Measurements from ENCODE around the gene CDCA3.
A peak's percentile ranks its signal among the peaks of the same experiment; 100 is the strongest.

Gene CDCA3

DNA sequence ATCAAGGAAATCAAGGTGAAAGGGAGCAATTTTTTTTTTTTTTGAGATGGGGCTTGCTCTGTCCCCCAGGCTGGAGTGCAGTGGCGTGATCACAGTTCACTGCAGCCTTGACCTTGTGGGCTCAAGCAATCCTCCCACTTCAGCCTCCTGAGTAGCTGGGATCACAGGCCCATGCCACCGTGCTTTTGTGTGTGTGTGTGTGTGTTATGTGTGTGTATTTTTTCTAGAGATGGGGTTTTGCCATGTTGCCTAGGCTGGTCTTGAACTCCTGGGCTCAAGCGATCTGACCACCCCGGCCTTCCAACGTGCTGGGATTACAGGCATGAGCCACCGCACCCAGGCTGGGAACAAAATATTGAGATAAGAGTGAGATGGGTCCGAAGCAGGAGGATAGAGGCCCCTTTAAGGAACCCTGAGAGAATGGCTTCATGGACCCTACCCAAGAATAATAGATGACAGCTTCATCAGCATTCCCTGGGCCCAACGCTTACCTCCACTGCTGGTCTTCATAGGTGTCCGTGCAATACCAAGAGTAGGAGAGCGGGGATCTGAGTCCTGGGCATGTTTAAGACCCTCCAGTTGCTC is 1.0 kb downstream of the CDCA3 start:
- Histone ChIP-seq H3K27ac (peak overlapping the region; percentile 92), H3K36me3 (peaks cover 65% of the 10 kb centered on the region)
- TF ChIP-seq, protein P1, sequence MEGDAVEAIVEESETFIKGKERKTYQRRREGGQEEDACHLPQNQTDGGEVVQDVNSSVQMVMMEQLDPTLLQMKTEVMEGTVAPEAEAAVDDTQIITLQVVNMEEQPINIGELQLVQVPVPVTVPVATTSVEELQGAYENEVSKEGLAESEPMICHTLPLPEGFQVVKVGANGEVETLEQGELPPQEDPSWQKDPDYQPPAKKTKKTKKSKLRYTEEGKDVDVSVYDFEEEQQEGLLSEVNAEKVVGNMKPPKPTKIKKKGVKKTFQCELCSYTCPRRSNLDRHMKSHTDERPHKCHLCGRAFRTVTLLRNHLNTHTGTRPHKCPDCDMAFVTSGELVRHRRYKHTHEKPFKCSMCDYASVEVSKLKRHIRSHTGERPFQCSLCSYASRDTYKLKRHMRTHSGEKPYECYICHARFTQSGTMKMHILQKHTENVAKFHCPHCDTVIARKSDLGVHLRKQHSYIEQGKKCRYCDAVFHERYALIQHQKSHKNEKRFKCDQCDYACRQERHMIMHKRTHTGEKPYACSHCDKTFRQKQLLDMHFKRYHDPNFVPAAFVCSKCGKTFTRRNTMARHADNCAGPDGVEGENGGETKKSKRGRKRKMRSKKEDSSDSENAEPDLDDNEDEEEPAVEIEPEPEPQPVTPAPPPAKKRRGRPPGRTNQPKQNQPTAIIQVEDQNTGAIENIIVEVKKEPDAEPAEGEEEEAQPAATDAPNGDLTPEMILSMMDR (IDR thresholded peaks at IDR 0.05; ENCODE audit: low read depth, low read length), result no peak

DNA sequence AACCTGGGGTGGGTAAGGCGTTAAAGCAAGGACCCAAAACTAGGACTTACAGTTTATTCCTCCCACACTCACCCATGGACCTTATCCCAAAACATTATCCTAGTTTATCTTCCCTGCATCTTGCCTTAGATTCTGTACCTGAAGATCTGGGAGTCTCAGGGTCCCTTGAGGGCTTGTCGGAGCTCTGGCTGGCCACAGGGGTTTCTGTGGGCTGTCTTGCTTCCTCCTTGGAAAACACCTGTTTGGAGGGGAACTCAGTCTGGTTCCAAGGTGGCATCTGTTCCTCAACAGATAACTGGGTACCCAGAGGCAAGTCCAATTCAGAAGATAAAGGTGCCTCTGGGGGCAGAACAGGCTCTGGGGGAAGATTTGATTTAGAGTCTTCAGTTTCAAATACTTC is 1.7 kb downstream of the CDCA3 start:
- TF ChIP-seq, protein P1 (IDR thresholded peaks at IDR 0.05; ENCODE audit: low read depth, low read length), result no peak
- Histone ChIP-seq H3K4me3 (ENCODE audit: low read depth, low read length) (no peak overlapping the region), H3K27ac (peak overlapping the region; percentile 92), H3K9me3 (ENCODE audit: severe bottlenecking) (no peaks in the 10 kb centered on the region), H3K36me3 (peaks cover 71% of the 10 kb centered on the region), H3K27me3 (ENCODE audit: insufficient read depth, low read depth, severe bottlenecking) (no peaks in the 10 kb centered on the region)
- DNase-seq, result no peak

More for the DNA sequence above, 1.0 kb downstream of the CDCA3 start:
- DNase-seq, result no peak
- Histone ChIP-seq H3K9me3 (ENCODE audit: severe bottlenecking) (no peaks in the 10 kb centered on the region), H3K27me3 (ENCODE audit: insufficient read depth, low read depth, severe bottlenecking) (no peaks in the 10 kb centered on the region), H3K4me3 (ENCODE audit: low read depth, low read length) (peak overlapping the region; percentile 77)

DNA sequence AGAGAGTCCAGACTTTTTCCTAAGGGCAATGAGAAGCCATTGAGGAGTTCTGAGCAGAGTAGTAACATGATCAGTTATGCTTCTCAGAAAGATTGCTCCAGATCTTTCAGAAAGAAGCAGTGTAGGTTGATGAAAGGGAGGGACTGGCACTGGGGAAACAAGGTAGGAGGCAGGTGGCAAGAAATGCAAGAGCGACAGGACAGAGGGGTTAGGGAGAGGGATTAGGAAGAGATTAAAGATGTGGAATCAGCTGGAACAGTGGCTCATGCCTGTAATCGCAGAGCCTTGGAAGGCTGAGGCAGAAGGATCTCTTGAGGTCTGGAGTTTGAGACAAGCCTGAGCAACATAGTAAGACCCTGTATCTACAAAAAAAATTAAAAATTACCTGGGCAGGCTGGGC is 3.4 kb downstream of the CDCA3 start:
- no peaks in the 10 kb centered on the region for H3K9me3 ChIP-seq (ENCODE audit: severe bottlenecking)
- H3K27me3 ChIP-seq (ENCODE audit: insufficient read depth, low read depth, severe bottlenecking), result no peaks in the 10 kb centered on the region
- DNase-seq, result peak; percentile 79
- H3K4me3 ChIP-seq (ENCODE audit: low read depth, low read length), result no peak overlapping the region; the same call in 1 of the 2 replicates
- H3K36me3 ChIP-seq, result peaks cover 82% of the 10 kb centered on the region
- TF ChIP-seq, protein P1 (IDR thresholded peaks at IDR 0.05; ENCODE audit: low read depth, low read length), result no peak
- peak overlapping the region; percentile 92 for H3K27ac ChIP-seq

DNA sequence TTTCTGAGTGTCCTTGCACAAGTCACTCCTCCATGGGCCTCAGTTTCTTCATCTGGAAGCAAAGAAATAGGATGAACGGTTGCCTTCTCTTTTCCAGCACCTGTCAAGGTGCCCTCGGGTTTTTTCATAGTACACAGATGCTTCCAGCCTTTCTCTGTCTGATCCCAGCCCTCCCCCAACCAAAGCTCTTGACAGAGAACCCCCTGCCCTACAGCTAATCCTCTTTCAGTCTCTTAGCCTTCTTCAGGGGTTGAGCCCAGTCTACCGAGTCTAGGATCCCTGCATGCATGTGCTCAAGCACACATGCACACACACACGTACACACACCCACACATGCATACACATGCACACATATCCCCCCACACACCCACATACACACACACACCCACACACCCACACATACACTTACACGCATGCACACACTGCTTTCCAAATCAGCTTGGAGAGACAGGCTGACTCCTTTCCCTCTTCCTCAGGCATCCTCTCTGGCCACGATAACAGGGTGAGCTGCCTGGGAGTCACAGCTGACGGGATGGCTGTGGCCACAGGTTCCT is 4.7 kb downstream of the CDCA3 start:
- DNase-seq, result peak; percentile 91
- no peaks in the 10 kb centered on the region for H3K27me3 ChIP-seq (ENCODE audit: insufficient read depth, low read depth, severe bottlenecking)
- peak overlapping the region; percentile 41 for H3K4me3 ChIP-seq (ENCODE audit: low read depth, low read length)
- H3K9me3 ChIP-seq (ENCODE audit: severe bottlenecking), result no peaks in the 10 kb centered on the region
- H3K27ac ChIP-seq, result peak overlapping the region; percentile 92
- peaks cover 95% of the 10 kb centered on the region for H3K36me3 ChIP-seq
- TF ChIP-seq, protein P1 (IDR thresholded peaks at IDR 0.05; ENCODE audit: low read depth, low read length), result no peak

DNA sequence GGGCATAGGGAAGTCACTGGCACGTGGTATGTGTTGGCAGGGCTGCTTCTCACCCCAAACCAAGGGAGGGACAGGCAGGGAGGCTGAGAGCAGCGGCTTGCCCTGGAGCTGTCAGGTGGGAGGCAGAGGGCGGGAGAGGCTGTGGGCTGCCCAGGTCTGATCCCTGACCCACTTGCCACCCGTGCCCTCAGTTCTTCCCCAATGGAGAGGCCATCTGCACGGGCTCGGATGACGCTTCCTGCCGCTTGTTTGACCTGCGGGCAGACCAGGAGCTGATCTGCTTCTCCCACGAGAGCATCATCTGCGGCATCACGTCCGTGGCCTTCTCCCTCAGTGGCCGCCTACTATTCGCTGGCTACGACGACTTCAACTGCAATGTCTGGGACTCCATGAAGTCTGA is 5.7 kb downstream of the CDCA3 start:
- TF ChIP-seq, protein P1 (IDR thresholded peaks at IDR 0.05; ENCODE audit: low read depth, low read length), result no peak
- DNase-seq, result peak; percentile 21
- Histone ChIP-seq H3K27me3 (ENCODE audit: insufficient read depth, low read depth, severe bottlenecking) (no peaks in the 10 kb centered on the region), H3K9me3 (ENCODE audit: severe bottlenecking) (no peaks in the 10 kb centered on the region), H3K4me3 (ENCODE audit: low read depth, low read length) (peak overlapping the region; percentile 41), H3K27ac (peak overlapping the region; percentile 92), H3K36me3 (peaks cover 90% of the 10 kb centered on the region)
